ENCODE data around the gene CPA1.

DNA sequence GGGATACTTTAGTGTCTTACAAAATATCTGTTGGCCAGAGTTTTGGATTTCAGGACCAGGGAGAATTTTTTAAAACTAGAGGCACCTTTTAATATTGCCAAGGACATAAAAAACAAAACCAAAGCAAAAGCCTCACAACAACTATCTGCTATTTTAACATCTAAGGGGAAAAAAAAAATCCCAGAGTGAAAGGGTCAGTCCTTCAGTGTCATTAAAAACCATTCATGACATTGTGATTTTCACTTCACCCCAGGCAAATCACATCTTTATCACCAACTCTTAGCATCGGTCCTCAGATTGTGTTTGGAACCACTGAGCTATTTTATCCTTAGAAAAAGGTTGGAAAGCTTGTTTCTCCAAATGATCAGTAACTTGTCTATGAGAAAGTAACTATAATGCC is 49.8 kb downstream of the CPA1 start:
- TF ChIP-seq ZNF781 (CRISPR knock-in tag; IDR thresholded peaks at IDR 0.05; ENCODE audit: borderline replicate concordance, not compliant biosample characterization) = no peak
- TF ChIP-seq SRSF1 (optimal IDR thresholded peaks at IDR 0.05; ENCODE audit: low read depth, low read length) = no peak
- TF ChIP-seq, protein P1, sequence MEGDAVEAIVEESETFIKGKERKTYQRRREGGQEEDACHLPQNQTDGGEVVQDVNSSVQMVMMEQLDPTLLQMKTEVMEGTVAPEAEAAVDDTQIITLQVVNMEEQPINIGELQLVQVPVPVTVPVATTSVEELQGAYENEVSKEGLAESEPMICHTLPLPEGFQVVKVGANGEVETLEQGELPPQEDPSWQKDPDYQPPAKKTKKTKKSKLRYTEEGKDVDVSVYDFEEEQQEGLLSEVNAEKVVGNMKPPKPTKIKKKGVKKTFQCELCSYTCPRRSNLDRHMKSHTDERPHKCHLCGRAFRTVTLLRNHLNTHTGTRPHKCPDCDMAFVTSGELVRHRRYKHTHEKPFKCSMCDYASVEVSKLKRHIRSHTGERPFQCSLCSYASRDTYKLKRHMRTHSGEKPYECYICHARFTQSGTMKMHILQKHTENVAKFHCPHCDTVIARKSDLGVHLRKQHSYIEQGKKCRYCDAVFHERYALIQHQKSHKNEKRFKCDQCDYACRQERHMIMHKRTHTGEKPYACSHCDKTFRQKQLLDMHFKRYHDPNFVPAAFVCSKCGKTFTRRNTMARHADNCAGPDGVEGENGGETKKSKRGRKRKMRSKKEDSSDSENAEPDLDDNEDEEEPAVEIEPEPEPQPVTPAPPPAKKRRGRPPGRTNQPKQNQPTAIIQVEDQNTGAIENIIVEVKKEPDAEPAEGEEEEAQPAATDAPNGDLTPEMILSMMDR (CRISPR knock-in tag; IDR thresholded peaks at IDR 0.05) = no peak
- no peak for TF ChIP-seq BCL6 (CRISPR knock-in tag; IDR thresholded peaks at IDR 0.05)
- no peak for TF ChIP-seq MEIS2 (CRISPR knock-in tag; IDR thresholded peaks at IDR 0.05)
- TF ChIP-seq SMC3 (IDR thresholded peaks at IDR 0.05; ENCODE audit: low read length) = no peak
- TF ChIP-seq, protein P2, sequence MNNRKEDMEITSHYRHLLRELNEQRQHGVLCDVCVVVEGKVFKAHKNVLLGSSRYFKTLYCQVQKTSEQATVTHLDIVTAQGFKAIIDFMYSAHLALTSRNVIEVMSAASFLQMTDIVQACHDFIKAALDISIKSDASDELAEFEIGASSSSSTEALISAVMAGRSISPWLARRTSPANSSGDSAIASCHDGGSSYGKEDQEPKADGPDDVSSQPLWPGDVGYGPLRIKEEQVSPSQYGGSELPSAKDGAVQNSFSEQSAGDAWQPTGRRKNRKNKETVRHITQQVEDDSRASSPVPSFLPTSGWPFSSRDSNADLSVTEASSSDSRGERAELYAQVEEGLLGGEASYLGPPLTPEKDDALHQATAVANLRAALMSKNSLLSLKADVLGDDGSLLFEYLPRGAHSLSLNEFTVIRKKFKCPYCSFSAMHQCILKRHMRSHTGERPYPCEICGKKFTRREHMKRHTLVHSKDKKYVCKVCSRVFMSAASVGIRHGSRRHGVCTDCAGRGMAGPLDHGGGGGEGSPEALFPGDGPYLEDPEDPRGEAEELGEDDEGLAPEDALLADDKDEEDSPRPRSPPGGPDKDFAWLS (CRISPR knock-in tag; IDR thresholded peaks at IDR 0.05; ENCODE audit: borderline replicate concordance) = no peak
